Colonic mucosa (tissue), 4 donors: ENCODE results near the gene COMP. TPM values are rescaled to one million over a fixed set of nuclear protein-coding genes. Genes with fewer than 3 reads are reported as not detected.

ENCODE experiments used
- DNase-seq: peaks from one replicate; pipeline ENCODE4 v3.0.0-alpha.2; 2020
- H3K27ac ChIP-seq: fragments of 200-600 bp; one replicate; pipeline ENCODE4 v1.8.0; 2021
- H3K27me3 ChIP-seq: fragments of 200-600 bp; one replicate; pipeline ENCODE4 v1.8.0; 2021
- H3K36me3 ChIP-seq: fragments of 200-600 bp; one replicate; pipeline ENCODE4 v1.8.0; 2021
- H3K4me1 ChIP-seq: fragments of 200-600 bp; one replicate; pipeline ENCODE4 v1.8.0; 2021; ENCODE audit warnings: mild to moderate bottlenecking
- H3K4me3 ChIP-seq: fragments of 200-600 bp; one replicate; pipeline ENCODE4 v1.8.0; 2021
- H3K9ac ChIP-seq, 2 donors: one replicate each; pipeline ENCODE4 v1.7.0; 2013; ENCODE audit warnings: control low read depth in 2 of 2, low read depth in 2 of 2, low read length in 2 of 2
- H3K9me3 ChIP-seq: fragments of 200-600 bp; one replicate; pipeline ENCODE4 v1.8.0; 2021
- intact Hi-C: fragments of 100-400 bp; cut with DNase I; formaldehyde crosslinking; loops from one replicate; pipeline ENCODE4 v1.14.1; 2022
- total RNA-seq, 2 donors: library from RNA; stranded (reverse); fragmentation: NEBNext Ultra II Directional in 1 of 2; extraction: Animal tissue kit (Norgen Biotek cat#: 25700) in 1 of 2; gene quantifications; one replicate each; pipeline ENCODE4 v1.2.1, GENCODE V29; 2021
- TF ChIP-seq, protein P1 (sequence below): fragments of 200-600 bp; IDR thresholded peaks from one replicate; pipeline ENCODE4 v1.8.0; 2022; ENCODE audit warnings: antibody characterized with exemption, mild to moderate bottlenecking
- donor health status: healthy.
- donor health status: DM: no; HTN: no; CAD: no.
- donor health status: DM: no; HTN: no; CAD: no.

The COMP gene
- total RNA-seq, 2 donors from 2014 or later, result 0.13 TPM; not detected in 1

DNA sequence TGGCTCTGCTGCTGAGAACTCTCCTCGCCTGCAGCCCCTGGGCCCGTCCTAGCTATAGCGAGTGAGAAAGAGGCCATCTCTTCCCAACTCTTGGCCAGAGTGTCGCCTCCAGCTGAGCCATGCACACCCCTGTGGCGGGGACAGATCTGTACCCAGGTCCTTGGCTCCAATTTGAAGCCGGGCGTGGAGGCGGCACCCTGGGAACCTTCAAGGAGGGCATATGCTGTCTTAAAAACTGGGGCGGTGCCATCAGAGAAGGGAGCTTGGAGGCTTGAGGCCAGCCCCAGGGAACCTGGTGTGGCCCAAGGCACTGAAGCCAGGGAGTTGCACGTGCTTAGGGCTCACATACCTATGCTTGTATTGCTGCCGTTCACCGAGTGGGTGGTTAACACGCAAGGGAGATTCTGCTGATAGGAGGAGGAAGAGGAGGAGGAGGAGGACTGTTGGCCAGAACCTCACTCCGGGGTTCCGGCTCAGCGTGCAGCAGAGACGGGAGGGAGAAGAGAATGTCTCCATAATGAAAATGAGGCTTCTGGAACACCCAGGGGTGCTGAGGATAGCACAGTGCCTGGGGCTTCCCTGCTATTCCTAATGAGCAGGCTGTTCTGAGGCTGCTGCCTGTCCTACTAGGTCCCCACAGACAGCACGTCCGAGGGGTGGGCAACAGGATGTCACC is 40.7 kb downstream of the COMP start:
- Histone ChIP-seq H3K27me3 (no peaks in the 10 kb centered on the region), H3K27ac (no peak overlapping the region), H3K36me3 (no peaks in the 10 kb centered on the region), H3K4me1 (no peaks in the 10 kb centered on the region), H3K9me3 (no peaks in the 10 kb centered on the region), H3K4me3 (no peak overlapping the region), H3K9ac (no peak overlapping the region)
- no peak for DNase-seq
- intact Hi-C loops, result no loop called here
- TF ChIP-seq, protein P1, sequence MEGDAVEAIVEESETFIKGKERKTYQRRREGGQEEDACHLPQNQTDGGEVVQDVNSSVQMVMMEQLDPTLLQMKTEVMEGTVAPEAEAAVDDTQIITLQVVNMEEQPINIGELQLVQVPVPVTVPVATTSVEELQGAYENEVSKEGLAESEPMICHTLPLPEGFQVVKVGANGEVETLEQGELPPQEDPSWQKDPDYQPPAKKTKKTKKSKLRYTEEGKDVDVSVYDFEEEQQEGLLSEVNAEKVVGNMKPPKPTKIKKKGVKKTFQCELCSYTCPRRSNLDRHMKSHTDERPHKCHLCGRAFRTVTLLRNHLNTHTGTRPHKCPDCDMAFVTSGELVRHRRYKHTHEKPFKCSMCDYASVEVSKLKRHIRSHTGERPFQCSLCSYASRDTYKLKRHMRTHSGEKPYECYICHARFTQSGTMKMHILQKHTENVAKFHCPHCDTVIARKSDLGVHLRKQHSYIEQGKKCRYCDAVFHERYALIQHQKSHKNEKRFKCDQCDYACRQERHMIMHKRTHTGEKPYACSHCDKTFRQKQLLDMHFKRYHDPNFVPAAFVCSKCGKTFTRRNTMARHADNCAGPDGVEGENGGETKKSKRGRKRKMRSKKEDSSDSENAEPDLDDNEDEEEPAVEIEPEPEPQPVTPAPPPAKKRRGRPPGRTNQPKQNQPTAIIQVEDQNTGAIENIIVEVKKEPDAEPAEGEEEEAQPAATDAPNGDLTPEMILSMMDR, result no peak

DNA sequence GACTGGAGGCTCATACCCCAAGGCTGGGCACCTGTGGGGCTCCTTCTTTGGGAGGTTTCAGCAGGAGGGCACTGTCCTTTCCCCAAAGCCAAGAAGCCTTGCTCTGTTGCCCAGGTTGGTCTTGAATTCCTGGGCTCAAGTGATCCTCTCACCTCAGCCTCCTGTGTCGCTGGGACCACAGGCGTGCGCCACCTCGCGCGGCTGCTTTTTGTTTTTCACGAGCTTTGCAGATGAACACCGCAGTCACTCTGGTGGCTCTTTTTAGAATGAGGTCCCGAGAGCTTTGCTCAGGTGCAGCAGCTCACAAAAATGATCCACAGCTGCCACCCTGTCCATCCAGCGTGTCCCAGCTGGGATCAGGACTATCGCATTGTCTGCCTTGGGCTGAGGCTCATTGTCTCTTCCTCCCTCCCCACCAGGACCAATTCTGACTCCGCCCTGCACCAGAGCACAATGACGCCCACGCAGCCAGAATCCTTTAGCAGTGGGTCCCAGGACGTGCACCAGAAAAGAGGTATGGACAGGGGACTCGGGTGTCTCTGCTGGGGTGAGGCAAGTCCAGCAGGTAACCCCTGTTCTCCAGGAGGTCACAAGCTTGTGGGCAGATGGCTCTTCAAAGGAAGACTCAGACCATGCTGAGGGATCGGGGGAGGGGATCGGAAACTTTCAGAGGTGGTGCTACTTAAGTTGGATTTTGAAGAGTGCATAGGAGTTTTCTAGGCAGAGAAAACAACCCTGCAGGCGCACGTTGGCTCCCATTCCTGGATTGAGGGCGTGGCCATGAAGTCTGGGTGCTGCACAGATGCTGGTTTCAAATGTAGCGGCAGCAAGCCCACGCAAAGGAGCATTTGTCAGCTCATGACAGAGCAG is 41.5 kb downstream of the COMP start:
- no peak overlapping the region for H3K4me3 ChIP-seq
- no peaks in the 10 kb centered on the region for H3K27me3 ChIP-seq
- intact Hi-C loops, result no loop called here
- H3K36me3 ChIP-seq, result no peaks in the 10 kb centered on the region
- no peak for DNase-seq
- no peaks in the 10 kb centered on the region for H3K9me3 ChIP-seq
- TF ChIP-seq, protein P1, result no peak
- H3K4me1 ChIP-seq, result no peaks in the 10 kb centered on the region
- no peak overlapping the region for H3K9ac ChIP-seq
- no peak overlapping the region for H3K27ac ChIP-seq

- no peak overlapping the region for H3K9ac ChIP-seq
- H3K36me3 ChIP-seq, result no peaks in the 10 kb centered on the region
- no peak overlapping the region for H3K4me3 ChIP-seq
- intact Hi-C loops, result no loop called here
- no peaks in the 10 kb centered on the region for H3K27me3 ChIP-seq
- H3K27ac ChIP-seq, result no peak overlapping the region
- H3K9me3 ChIP-seq, result no peaks in the 10 kb centered on the region
- no peak for DNase-seq
- peaks cover 13% of the 10 kb centered on the region for H3K4me1 ChIP-seq
- TF ChIP-seq, protein P1, result no peak
These were observed 44.4 kb downstream of the COMP start for GRCh38 chr19:18746401-18747325.

DNA sequence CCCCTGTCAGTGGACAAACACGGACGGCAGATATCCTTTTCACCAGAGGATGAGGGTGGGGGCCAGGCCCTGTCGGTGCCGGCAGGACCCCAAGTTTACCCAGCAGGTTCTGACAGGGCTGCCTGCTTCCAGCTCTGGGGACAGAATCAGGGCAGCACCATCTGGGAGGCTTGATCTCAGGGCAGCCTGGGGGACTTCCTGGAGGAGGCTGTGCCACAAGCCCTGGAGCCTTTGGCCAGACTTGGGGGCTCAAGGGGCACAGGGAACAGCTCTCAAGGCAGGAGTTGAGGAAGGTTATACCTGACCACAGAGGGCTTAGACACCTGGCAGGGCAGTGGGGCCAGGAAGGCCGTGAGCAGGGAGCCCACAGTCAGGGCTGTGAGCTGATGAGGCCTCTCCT is 45.2 kb downstream of the COMP start:
- TF ChIP-seq, protein P1, result no peak
- no peak for DNase-seq
- peaks cover 19% of the 10 kb centered on the region for H3K4me1 ChIP-seq
- no peaks in the 10 kb centered on the region for H3K27me3 ChIP-seq
- no peak overlapping the region for H3K4me3 ChIP-seq
- H3K9me3 ChIP-seq, result no peaks in the 10 kb centered on the region
- no peaks in the 10 kb centered on the region for H3K36me3 ChIP-seq
- no peak overlapping the region for H3K9ac ChIP-seq
- no peak overlapping the region for H3K27ac ChIP-seq
- intact Hi-C loops, result no loop called here
